WTC11 (cell line): Measurements from ENCODE around the gene CMTM1.
"Not testable (repeated sequence)": the region's sequence is repeated elsewhere in the genome, so short reads cannot be mapped to it uniquely, and the experiment has no call there.

Source experiments
- CBFB ChIP-seq: sonication (generic); formaldehyde crosslinking; IDR thresholded peaks from 2 replicates; pipeline ENCODE4 v1.8.1; 2022; ENCODE audit warnings: mild to moderate bottlenecking, low read depth, missing genetic modification reagents
- CREB1 ChIP-seq: sonication (generic); formaldehyde crosslinking; IDR thresholded peaks from 2 replicates; pipeline ENCODE4 v1.8.0; 2023; ENCODE audit warnings: mild to moderate bottlenecking, missing genetic modification reagents
- CTCF ChIP-seq: fragments of 200-600 bp; IDR thresholded peaks from 2 replicates; pipeline ENCODE4 v1.8.0; 2022; ENCODE audit warnings: antibody characterized with exemption
- FOXK1 ChIP-seq: sonication (generic); formaldehyde crosslinking; IDR thresholded peaks from 2 replicates; pipeline ENCODE4 v1.8.0; 2022; ENCODE audit warnings: mild to moderate bottlenecking, moderate library complexity, missing genetic modification reagents
- JUN ChIP-seq: sonication (generic); formaldehyde crosslinking; IDR thresholded peaks from 2 replicates; pipeline ENCODE4 v1.8.0; 2023; ENCODE audit warnings: mild to moderate bottlenecking, missing genetic modification reagents
- MAX ChIP-seq: sonication (generic); formaldehyde crosslinking; IDR thresholded peaks from 2 replicates; pipeline ENCODE4 v1.8.0; 2022; ENCODE audit warnings: mild to moderate bottlenecking, missing genetic modification reagents
- NFE2L1 ChIP-seq: sonication (generic); formaldehyde crosslinking; IDR thresholded peaks from 2 replicates; pipeline ENCODE4 v1.8.1; 2023; ENCODE audit warnings: missing genetic modification reagents
- RELA ChIP-seq: sonication (generic); formaldehyde crosslinking; IDR thresholded peaks from 2 replicates; pipeline ENCODE4 v1.8.1; 2022; ENCODE audit warnings: missing genetic modification reagents, mild to moderate bottlenecking, borderline replicate concordance
- ZNF317 ChIP-seq: sonication (generic); formaldehyde crosslinking; IDR thresholded peaks from 2 replicates; pipeline ENCODE4 v1.8.1; 2023; ENCODE audit warnings: low read depth, mild to moderate bottlenecking, moderate library complexity, missing genetic modification reagents, borderline replicate concordance
- ZNF532 ChIP-seq: fragments of 250-450 bp; sonication (Bioruptor Pico); IDR thresholded peaks from 2 replicates; pipeline ENCODE4 v1.9.0; 2021; ENCODE audit warnings: mild to moderate bottlenecking, borderline replicate concordance

- not testable (repeated sequence) for TF ChIP-seq FOXK1 (CRISPR knock-in tag); CTCF; CREB1 (CRISPR knock-in tag); MAX (CRISPR knock-in tag); ZNF317 (CRISPR knock-in tag); NFE2L1 (CRISPR knock-in tag); CBFB (CRISPR knock-in tag); RELA (CRISPR knock-in tag); JUN; ZNF532
Measured at GRCh38 chr16:66611911-66612310, 45.7 kb downstream of the CMTM1 start.
